ENCODE results near the gene INAFM1.

INAFM1 gene

DNA sequence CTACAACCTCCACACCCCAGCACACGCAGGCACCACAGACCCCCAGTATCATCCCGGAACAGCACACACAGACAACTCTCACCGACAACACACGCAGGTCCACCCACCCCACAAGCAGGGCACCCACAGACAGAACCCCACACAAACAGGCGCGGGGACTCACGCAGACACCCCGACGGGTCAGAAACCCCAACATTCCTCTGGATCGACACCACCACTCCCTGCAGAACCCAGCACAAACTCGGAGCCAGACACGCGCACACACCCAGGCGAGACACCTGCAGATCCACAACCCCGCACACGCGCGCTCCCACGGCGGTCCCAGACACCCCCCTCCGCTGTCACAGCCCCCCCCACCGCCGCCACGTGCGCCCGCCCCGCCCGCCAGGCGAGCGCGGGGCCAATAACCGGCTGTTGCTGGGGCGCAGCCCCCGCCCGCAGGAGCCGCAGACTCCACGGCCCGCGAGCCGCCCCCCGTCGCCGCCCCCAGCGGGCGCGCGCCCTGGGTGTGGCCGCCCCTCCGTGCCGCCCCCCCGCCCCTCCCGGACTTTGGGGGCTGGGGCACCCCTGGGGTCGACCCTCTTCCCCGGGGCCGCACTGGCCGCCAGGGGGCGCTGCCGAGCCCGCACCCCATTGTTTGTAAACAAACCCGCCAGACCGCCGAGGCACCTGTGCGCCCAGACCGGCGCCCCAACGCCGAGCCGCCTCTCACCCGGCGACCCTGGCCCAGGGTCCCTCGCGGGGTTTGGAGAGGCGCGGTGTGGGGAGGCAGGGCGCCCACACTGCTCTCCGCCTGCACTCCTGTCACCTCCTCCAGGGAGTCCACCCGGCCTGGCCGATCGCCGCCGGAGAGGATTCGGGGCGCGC, 44.4 kb upstream of the INAFM1 start:
- H3K27me3 ChIP-seq, result peaks cover 19% of the 10 kb centered on the region; the same call in 1 of the 2 replicates
- peak overlapping the region; percentile 83 for H3K27ac ChIP-seq
- H3K9ac ChIP-seq, result peak overlapping the region; percentile 88
- no peak for TF ChIP-seq Cebpa-rat (IDR thresholded peaks at IDR 0.05)
- H3K36me3 ChIP-seq, result no peaks in the 10 kb centered on the region
- H3K4me1 ChIP-seq, result peaks cover 59% of the 10 kb centered on the region
- peaks cover 23% of the 10 kb centered on the region for H4K20me1 ChIP-seq
- H3K9me3 ChIP-seq, result no peaks in the 10 kb centered on the region
- peak overlapping the region; percentile 99 for H3K4me2 ChIP-seq
- H3K4me3 ChIP-seq, result peak overlapping the region; percentile 86

DNA sequence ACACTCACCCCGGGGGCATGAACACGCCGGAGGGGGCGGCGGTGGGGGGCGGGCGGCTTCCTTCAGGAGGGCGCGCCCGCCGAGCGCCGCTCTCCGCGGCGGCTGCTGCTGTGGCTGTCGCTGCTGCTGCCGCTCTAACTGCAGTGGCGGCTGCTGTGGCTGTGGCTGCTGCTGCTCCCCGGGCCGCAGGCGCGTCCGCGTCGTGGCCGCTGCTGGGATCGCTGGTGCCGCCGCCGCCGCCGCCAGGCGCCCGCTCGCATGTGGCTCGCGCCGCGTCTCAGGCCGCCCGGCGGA, 43.8 kb upstream of the INAFM1 start, which contains the start of gene BBC3:
TSS of gene BBC3 (minus strand) at position 279 of the 294 bp plus-strand sequence. CDS start 2,768 bp downstream, outside the sequence.
- TF ChIP-seq Cebpa-rat (IDR thresholded peaks at IDR 0.05), result no peak
- Histone ChIP-seq H3K9ac (peak within 1 kb of the TSS; percentile 88), H4K20me1 (peaks cover 23% of the 10 kb centered on the region), H3K27me3 (peaks cover 19% of the 10 kb centered on the region; the same call in 1 of the 2 replicates), H3K9me3 (no peaks in the 10 kb centered on the region), H3K27ac (peak within 1 kb of the TSS; percentile 83), H3K4me2 (peak within 1 kb of the TSS; percentile 99), H3K4me3 (peak within 1 kb of the TSS; percentile 86), H3K4me1 (peaks cover 54% of the 10 kb centered on the region), H3K36me3 (no peaks in the 10 kb centered on the region)

DNA sequence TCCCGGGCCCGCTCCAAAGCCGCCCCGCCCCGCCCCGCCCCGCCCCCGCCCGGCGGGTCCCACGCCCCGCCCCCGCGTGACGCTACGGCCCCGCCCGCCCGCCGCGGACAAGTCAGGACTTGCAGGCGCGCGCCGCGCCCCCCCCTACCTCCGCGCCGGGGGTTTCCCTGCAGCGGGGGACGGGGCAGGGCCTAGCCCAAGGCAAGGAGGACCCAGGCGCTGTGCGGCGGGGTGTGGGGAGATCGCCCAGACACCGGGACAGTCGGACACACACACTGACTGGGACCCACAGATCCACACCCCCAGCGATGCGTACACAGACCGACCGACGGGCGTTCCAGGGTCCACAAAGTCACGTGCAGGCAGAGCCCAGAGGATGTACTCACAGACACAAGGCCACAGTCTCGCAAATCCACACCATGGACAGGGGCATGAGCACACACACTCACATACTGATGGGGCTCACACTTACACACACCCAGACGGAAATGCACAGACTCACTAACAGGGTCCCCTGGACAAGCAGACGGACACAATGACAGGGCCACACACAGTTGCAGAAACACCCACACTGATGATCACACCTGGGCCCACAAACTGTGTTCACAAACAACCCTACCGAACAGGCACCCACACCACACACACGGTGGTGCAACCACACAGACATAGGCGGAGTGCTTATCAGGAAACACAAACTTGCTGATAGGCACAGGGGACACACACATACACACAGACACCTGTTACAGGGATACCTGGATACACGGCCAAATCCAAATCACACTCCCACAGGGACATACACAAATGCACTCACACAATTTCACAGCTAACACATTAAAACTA, 43.2 kb upstream of the INAFM1 start:
- no peaks in the 10 kb centered on the region for H3K9me3 ChIP-seq
- peaks cover 23% of the 10 kb centered on the region for H4K20me1 ChIP-seq
- H3K4me1 ChIP-seq, result peaks cover 57% of the 10 kb centered on the region
- peak overlapping the region; percentile 99 for H3K4me2 ChIP-seq
- peaks cover 19% of the 10 kb centered on the region; the same call in 1 of the 2 replicates for H3K27me3 ChIP-seq
- H3K36me3 ChIP-seq, result no peaks in the 10 kb centered on the region
- H3K9ac ChIP-seq, result peak overlapping the region; percentile 68
- H3K27ac ChIP-seq, result peak overlapping the region; percentile 74
- TF ChIP-seq Cebpa-rat (IDR thresholded peaks at IDR 0.05), result no peak
- H3K4me3 ChIP-seq, result peak overlapping the region; percentile 86

DNA sequence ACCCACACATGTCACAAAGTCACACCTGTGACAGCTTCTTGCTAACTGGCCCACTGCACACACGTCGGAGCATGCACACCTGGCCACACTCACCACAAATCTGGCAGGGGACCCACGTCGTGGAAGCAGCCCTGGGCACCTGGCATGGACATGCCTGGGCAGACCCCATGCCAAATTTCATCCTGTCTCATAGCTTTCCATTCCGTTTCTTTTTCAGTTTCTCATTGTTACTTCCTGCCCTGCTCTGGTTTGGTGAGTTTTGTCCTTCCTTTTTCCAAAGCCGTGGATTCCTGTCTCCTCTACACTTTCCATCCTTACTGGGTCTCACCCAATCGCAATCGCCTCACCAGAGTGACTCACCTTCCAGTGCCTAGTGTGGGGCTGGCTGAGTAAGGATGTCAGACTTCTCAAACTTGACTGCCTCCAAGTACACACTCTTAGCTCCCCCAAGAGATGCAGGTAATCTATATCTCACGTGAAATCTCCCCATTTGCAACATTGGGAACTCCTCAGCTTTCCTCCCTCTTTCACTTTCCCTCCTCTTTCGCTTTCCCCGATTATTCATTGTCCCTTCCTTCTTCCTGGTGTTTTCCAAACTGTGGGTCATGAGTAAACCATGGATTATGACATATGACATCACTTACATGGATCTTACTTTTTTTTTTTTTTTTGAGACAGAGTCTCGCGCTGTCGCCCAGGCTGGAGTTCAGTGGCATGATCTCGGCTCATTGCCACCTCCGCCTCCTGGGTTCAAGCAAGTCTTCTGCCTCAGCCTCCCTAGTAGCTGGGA, 42.1 kb upstream of the INAFM1 start:
- H3K27me3 ChIP-seq, result peaks cover 19% of the 10 kb centered on the region; the same call in 1 of the 2 replicates
- H3K4me2 ChIP-seq, result peak overlapping the region; percentile 82
- no peaks in the 10 kb centered on the region for H3K36me3 ChIP-seq
- no peak for TF ChIP-seq Cebpa-rat (IDR thresholded peaks at IDR 0.05)
- H4K20me1 ChIP-seq, result peaks cover 19% of the 10 kb centered on the region
- peak overlapping the region; percentile 53; the same call in 1 of the 2 replicates for H3K27ac ChIP-seq
- H3K9me3 ChIP-seq, result no peaks in the 10 kb centered on the region
- no peak overlapping the region for H3K4me3 ChIP-seq
- H3K4me1 ChIP-seq, result peaks cover 55% of the 10 kb centered on the region
- 0 out of 2 replicates have a peak overlapping the region, but pooled peaks have one; percentile 40 for H3K9ac ChIP-seq

DNA sequence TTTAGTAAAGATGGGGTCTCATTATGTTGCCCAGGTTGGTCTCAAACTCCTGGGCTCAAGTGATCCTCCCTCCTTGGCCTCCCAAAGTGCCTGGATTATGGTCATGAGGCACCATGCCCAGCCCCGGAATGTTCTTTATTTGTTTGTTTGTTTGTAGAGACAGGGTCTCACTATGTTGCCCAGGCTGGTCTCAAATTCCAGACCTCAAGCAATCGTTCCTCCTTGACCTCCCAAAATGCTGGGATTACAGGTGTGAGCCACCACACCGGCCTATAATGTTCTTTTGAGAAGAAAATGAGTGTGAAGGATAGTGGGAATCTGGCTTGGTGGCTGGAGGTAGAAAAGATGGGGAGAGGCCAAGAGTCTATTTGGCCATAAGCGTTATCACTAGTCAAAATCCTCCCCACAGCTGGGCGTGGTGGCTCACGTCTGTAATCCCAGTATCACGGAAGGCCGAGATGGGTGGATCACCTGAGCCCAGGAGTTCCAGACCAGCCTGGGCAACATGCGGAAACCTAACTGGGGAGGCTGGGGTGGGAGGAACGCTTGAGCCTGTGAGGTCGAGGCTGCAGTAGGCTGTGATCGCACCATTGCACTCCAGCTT, 38.5 kb upstream of the INAFM1 start:
- peak overlapping the region; percentile 31; the same call in 1 of the 2 replicates for H3K4me2 ChIP-seq
- no peak for TF ChIP-seq Cebpa-rat (IDR thresholded peaks at IDR 0.05)
- no peaks in the 10 kb centered on the region for H3K9me3 ChIP-seq
- peaks cover 27% of the 10 kb centered on the region for H3K27me3 ChIP-seq
- no peak overlapping the region for H3K27ac ChIP-seq
- no peak overlapping the region for H3K9ac ChIP-seq
- H3K36me3 ChIP-seq, result no peaks in the 10 kb centered on the region
- H3K4me3 ChIP-seq, result no peak overlapping the region
- H3K4me1 ChIP-seq, result peaks cover 58% of the 10 kb centered on the region
- H4K20me1 ChIP-seq, result peaks cover 11% of the 10 kb centered on the region

DNA sequence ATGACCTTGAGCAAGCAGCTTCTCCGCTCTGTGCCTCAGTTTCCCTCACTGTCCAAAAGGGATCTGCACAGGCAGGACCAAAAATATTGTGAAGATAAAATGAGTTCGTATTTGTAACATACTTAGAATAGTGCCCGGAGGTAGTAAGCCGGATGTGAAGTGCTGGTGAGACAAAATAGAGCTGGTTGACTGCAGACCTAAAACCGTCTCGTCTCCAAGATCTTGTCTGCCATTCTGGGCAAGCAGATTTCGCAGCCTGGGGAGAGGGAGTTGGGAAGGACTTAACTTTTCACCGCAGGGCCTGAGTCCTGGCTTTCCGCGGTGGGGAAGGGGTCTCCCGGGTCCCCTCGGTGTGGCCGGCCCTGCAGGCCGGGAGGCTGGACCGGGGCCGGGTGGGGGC, 35.5 kb upstream of the INAFM1 start:
- no peaks in the 10 kb centered on the region for H3K9me3 ChIP-seq
- H3K27me3 ChIP-seq, result peaks cover 49% of the 10 kb centered on the region
- no peaks in the 10 kb centered on the region for H3K36me3 ChIP-seq
- H4K20me1 ChIP-seq, result peaks cover 11% of the 10 kb centered on the region
- no peak overlapping the region for H3K27ac ChIP-seq
- peak overlapping the region; percentile 68 for H3K4me2 ChIP-seq
- H3K4me3 ChIP-seq, result peak overlapping the region; percentile 57; the same call in 1 of the 2 replicates
- peaks cover 66% of the 10 kb centered on the region for H3K4me1 ChIP-seq
- no peak for TF ChIP-seq Cebpa-rat (IDR thresholded peaks at IDR 0.05)
- H3K9ac ChIP-seq, result no peak overlapping the region

DNA sequence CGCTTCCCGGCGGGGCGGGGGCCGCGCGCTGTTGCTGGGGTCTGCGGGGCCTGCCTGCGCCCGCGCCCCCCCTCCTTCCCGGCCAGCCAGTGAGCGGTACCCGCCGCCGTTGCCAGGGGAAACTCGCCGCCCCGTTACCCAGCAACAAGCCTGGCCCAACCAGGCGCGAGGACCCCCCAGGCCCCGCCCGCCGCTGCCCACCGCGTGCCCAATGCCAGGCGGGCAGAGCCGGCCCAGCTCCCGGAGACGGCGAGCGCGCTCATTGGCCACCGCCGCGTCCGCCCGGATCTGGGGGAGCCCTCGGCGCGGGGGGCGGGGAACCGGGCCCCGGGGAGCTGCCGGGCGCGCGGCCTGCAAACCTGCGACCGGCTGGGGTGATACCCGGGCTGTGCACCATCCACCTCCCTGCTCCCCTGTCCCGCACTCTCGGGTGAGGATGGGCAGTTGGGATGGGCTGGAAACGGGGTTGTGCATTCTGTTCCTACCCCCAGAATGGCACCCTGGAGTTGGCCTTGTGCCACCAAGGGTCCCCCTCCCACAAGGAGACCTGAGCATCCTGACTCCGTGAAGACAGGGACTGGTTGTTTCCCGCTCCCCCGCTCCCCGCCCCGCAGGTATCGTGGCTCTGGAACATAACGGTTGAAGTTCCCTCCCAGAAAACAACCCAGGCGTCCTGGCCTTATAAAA, 34.9 kb upstream of the INAFM1 start:
- H3K9ac ChIP-seq, result no peak overlapping the region
- H3K27ac ChIP-seq, result no peak overlapping the region
- peak overlapping the region; percentile 57 for H3K4me3 ChIP-seq
- no peaks in the 10 kb centered on the region for H3K9me3 ChIP-seq
- H3K27me3 ChIP-seq, result peaks cover 49% of the 10 kb centered on the region
- peaks cover 11% of the 10 kb centered on the region for H4K20me1 ChIP-seq
- H3K36me3 ChIP-seq, result no peaks in the 10 kb centered on the region
- peaks cover 70% of the 10 kb centered on the region for H3K4me1 ChIP-seq
- peak overlapping the region; percentile 68 for H3K4me2 ChIP-seq
- TF ChIP-seq Cebpa-rat (IDR thresholded peaks at IDR 0.05), result no peak

DNA sequence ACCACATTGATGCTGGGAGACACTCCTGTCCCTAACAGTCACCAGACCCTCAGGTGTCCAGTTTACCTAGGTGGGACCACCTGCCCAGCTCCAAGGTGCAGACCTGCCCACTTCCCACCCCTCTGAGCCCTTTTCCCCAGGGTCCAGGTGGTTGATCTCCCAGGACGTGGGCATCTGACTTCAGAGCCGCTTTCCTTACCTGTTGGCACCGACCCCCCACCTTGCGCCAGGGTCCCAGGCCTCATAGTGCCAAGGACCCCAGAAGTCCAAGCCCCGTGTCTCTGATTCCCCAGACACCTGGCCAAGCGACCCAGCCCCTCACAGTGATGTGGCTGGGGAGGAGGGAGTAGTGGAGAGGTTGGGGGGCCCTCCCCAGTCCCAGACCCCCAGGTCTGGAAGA, 34.1 kb upstream of the INAFM1 start:
- H4K20me1 ChIP-seq, result peaks cover 11% of the 10 kb centered on the region

More for the DNA sequence above, 34.1 kb upstream of the INAFM1 start:
- no peak overlapping the region for H3K9ac ChIP-seq
- H3K9me3 ChIP-seq, result no peaks in the 10 kb centered on the region
- no peak overlapping the region for H3K27ac ChIP-seq
- H3K27me3 ChIP-seq, result peaks cover 49% of the 10 kb centered on the region
- peaks cover 77% of the 10 kb centered on the region for H3K4me1 ChIP-seq
- peak overlapping the region; percentile 68 for H3K4me2 ChIP-seq
- TF ChIP-seq Cebpa-rat (IDR thresholded peaks at IDR 0.05), result no peak
- no peaks in the 10 kb centered on the region for H3K36me3 ChIP-seq
- H3K4me3 ChIP-seq, result peak overlapping the region; percentile 57; the same call in 1 of the 2 replicates
